Measurements from ENCODE around the gene GNAZ. TPM values are rescaled to one million over a fixed set of nuclear protein-coding genes. Genes with fewer than 3 reads are reported as not detected.

The GNAZ gene
- total RNA-seq, 1 experiment from 2014 or later: 0.48 TPM

GRCh38 chr22:23166042-23166831 is 95.9 kb downstream of the GNAZ start:
- Mint-ChIP-seq H3K27me3 (ENCODE audit: insufficient read depth, unreplicated experiment) (no peaks in the 10 kb centered on the region), H3K9me3 (ENCODE audit: unreplicated experiment) (no peaks in the 10 kb centered on the region), H3K4me1 (ENCODE audit: low read depth, unreplicated experiment) (no peaks in the 10 kb centered on the region), H3K27ac (ENCODE audit: unreplicated experiment) (no peak overlapping the region), H3K36me3 (ENCODE audit: insufficient read depth, unreplicated experiment) (no peaks in the 10 kb centered on the region), H3K4me3 (ENCODE audit: unreplicated experiment) (no peak overlapping the region)
- Histone ChIP-seq H3K9me3 (no peaks in the 10 kb centered on the region), H3K4me1 (peaks cover 3% of the 10 kb centered on the region; the same call in 1 of the 2 replicates), H3K4me3 (ENCODE audit: low read depth, low read length) (no peak overlapping the region), H3K36me3 (ENCODE audit: control insufficient read depth, insufficient read depth, low read length) (no peaks in the 10 kb centered on the region), H3K27me3 (replicated peaks; ENCODE audit: control insufficient read depth, insufficient read depth, low read length) (no peaks in the 10 kb centered on the region)
- POLR2A ChIA-PET: no interaction called here
- CTCF ChIA-PET: no interaction called here
- no TSS peak for BruUV-seq (replicated peaks)
- DNase-seq: no peak
- no peak for TF ChIP-seq CTCF (IDR thresholded peaks at IDR 0.05; ENCODE audit: insufficient read depth in 1 of 2, low read depth in 1 of 2, low read length in 1 of 2, severe bottlenecking in 1 of 2, unreplicated experiment in 1 of 2)
- intact Hi-C loops (cut with micrococcal nuclease; ENCODE audit: unreplicated experiment): no loop called here

GRCh38 chr22:23166841-23167616 is 96.7 kb downstream of the GNAZ start:
- no peaks in the 10 kb centered on the region for H3K4me1 Mint-ChIP-seq (ENCODE audit: low read depth, unreplicated experiment)
- Histone ChIP-seq H3K4me3 (ENCODE audit: low read depth, low read length) (no peak overlapping the region), H3K9me3 (no peaks in the 10 kb centered on the region), H3K36me3 (ENCODE audit: control insufficient read depth, insufficient read depth, low read length) (no peaks in the 10 kb centered on the region), H3K27me3 (replicated peaks; ENCODE audit: control insufficient read depth, insufficient read depth, low read length) (no peaks in the 10 kb centered on the region), H3K4me1 (peaks cover 3% of the 10 kb centered on the region; the same call in 1 of the 2 replicates)
- H3K27ac Mint-ChIP-seq (ENCODE audit: unreplicated experiment): no peak overlapping the region
- CTCF ChIA-PET: interaction anchor here (0.6 kb wide), 1 partner anchor 13 kb away, joined by 3 read pairs; no protein-coding TSS in a partner anchor
- no peak for DNase-seq
- no peaks in the 10 kb centered on the region for H3K27me3 Mint-ChIP-seq (ENCODE audit: insufficient read depth, unreplicated experiment)
- POLR2A ChIA-PET: no interaction called here
- intact Hi-C loops (cut with micrococcal nuclease; ENCODE audit: unreplicated experiment): no loop called here
- no peaks in the 10 kb centered on the region for H3K36me3 Mint-ChIP-seq (ENCODE audit: insufficient read depth, unreplicated experiment)
- H3K9me3 Mint-ChIP-seq (ENCODE audit: unreplicated experiment): no peaks in the 10 kb centered on the region
- TF ChIP-seq CTCF (IDR thresholded peaks at IDR 0.05; ENCODE audit: insufficient read depth in 1 of 2, low read depth in 1 of 2, low read length in 1 of 2, severe bottlenecking in 1 of 2, unreplicated experiment in 1 of 2): no peak
- no peak overlapping the region for H3K4me3 Mint-ChIP-seq (ENCODE audit: unreplicated experiment)
- no TSS peak for BruUV-seq (replicated peaks)

- Mint-ChIP-seq H3K36me3 (ENCODE audit: insufficient read depth, unreplicated experiment) (peaks cover under 1% of the 10 kb centered on the region), H3K27me3 (ENCODE audit: insufficient read depth, unreplicated experiment) (no peaks in the 10 kb centered on the region), H3K27ac (ENCODE audit: unreplicated experiment) (no peak overlapping the region), H3K4me1 (ENCODE audit: low read depth, unreplicated experiment) (no peaks in the 10 kb centered on the region), H3K4me3 (ENCODE audit: unreplicated experiment) (no peak overlapping the region), H3K9me3 (ENCODE audit: unreplicated experiment) (no peaks in the 10 kb centered on the region)
- Histone ChIP-seq H3K4me1 (peaks cover 3% of the 10 kb centered on the region; the same call in 1 of the 2 replicates), H3K9me3 (no peaks in the 10 kb centered on the region), H3K36me3 (ENCODE audit: control insufficient read depth, insufficient read depth, low read length) (no peaks in the 10 kb centered on the region), H3K27me3 (replicated peaks; ENCODE audit: control insufficient read depth, insufficient read depth, low read length) (no peaks in the 10 kb centered on the region), H3K4me3 (ENCODE audit: low read depth, low read length) (no peak overlapping the region)
- no TSS peak for BruUV-seq (replicated peaks)
- DNase-seq: no peak
- no peak for TF ChIP-seq CTCF (IDR thresholded peaks at IDR 0.05; ENCODE audit: insufficient read depth in 1 of 2, low read depth in 1 of 2, low read length in 1 of 2, severe bottlenecking in 1 of 2, unreplicated experiment in 1 of 2)
- intact Hi-C loops (cut with micrococcal nuclease; ENCODE audit: unreplicated experiment): no loop called here
- CTCF ChIA-PET: no interaction called here
- POLR2A ChIA-PET: no interaction called here
Measured at GRCh38 chr22:23168391-23169042, 98.2 kb downstream of the GNAZ start.
